ENCODE data around the gene PDXP. TPM values are rescaled to one million over a fixed set of nuclear protein-coding genes. Genes with fewer than 3 reads are reported as not detected.
A peak's percentile ranks its signal among the peaks of the same experiment; 100 is the strongest.
"Not testable (repeated sequence)": the region's sequence is repeated elsewhere in the genome, so short reads cannot be mapped to it uniquely, and the experiment has no call there.

PDXP gene
- total RNA-seq, 2 donors from 2014 or later = 17.3 to 17.5 TPM

DNA sequence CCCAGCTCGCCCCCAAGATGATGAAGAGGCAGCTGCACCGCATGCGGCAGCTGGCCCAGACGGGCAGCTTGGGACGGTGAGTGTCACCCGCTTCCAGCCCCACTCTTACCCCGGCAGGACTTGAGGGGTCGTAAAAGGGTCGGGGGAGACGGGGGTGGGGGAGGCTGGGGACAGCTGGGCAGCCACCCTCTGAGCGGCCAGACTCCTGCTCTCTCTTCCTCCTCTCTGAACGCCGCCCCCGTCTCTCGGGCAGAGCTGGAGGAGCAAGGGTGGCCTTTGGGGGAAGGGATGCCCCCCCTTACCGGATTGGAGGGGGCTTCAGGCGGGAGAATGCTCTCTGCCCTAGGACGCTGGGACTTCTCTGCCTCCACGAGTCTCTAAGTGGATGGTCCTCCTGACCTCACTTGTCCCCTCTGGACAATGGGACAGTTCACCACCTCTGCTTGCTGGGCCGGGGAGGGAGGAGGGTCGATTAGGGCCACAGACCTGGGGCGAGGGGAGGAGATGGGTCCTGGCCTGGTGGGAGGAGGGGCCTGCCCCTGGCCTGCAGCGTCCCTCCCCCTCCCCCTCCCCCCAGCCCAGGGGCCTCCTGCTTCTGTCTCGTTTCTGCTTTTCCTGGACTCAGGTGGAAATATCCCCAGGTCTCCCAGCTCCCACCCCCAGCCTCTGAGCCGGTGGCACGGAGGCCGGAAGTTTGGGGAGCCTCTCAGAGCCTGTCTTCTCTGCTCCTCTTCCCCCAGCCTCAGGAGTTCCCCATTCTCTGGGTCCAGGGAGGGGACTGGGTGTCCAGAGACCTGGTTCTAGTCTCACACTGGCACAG is 18.5 kb upstream of the PDXP start:
- peak in 1 of 2 donors; percentile 3 for ATAC-seq
- intact Hi-C loops (cut with DNase I) = loop anchor here (5.0 to 10.0 kb wide), 2 partner anchors 42 to 155 kb away; no protein-coding TSS in a partner anchor
- no peak for DNase-seq

GRCh38 chr22:37640591-37641560 is 17.6 kb upstream of the PDXP start:
- ATAC-seq (no peak), DNase-seq (no peak)
- intact Hi-C loops (cut with DNase I) = loop anchor here (5.0 to 10.0 kb wide), 2 partner anchors 41 to 154 kb away; no protein-coding TSS in a partner anchor

GRCh38 chr22:37641561-37641949 is 17.0 kb upstream of the PDXP start:
- intact Hi-C loops (cut with DNase I) = loop anchor here (5.0 to 10.0 kb wide), 2 partner anchors 41 to 153 kb away; no protein-coding TSS in a partner anchor
- DNase-seq = no peak

DNA sequence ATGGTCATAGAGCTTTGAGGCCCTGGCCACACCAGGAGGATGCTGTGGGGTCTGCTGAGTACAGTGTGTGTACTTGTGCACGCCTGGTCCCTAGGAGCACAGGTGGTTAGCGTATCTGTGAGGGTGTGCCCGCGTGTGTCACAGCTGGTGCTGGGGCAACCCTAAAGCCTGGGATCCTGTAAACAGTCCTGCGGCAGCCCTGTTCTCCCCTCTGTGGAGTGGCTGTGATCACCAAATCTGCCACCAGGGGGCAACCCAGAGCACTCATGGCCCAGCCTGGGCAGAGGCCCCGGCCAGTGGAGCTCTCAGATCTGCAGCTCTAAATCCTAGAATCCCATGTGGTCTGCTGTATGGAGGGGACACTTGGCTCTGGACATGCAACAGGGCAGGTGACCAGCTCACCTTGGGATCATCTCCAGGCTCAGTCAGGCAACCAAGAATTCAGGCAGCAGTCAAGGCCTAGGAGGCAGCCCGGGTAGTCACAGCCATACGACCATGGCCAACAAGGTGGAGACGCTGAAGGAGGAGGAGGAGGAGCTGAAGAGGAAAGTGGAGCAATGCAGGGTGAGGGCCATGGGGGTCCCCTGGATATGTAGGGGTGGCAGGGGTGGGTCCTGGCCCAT is 15.2 kb upstream of the PDXP start:
- intact Hi-C loops (cut with DNase I) = loop anchor here (2.0 to 10.0 kb wide), 3 partner anchors 37 to 151 kb away; no protein-coding TSS in a partner anchor
- ATAC-seq (peak; percentile 76 to 81), DNase-seq (peak; percentile 86)

More at GRCh38 chr22:37641561-37641949, 17.0 kb upstream of the PDXP start:
- no peak for ATAC-seq

- intact Hi-C loops (cut with DNase I) = loop anchor here (10.0 kb wide), 1 partner anchor 147 kb away; no protein-coding TSS in a partner anchor
- no peak for ATAC-seq
- DNase-seq = no peak
Measured at GRCh38 chr22:37647317-37647716, 11.2 kb upstream of the PDXP start.

- intact Hi-C loops (cut with DNase I) = loop anchor here (10.0 kb wide), 1 partner anchor 147 kb away; no protein-coding TSS in a partner anchor
- peak in 1 of 2 donors; percentile 44 for ATAC-seq
- DNase-seq = no peak
Measured at GRCh38 chr22:37647928-37648327, 10.6 kb upstream of the PDXP start.

DNA sequence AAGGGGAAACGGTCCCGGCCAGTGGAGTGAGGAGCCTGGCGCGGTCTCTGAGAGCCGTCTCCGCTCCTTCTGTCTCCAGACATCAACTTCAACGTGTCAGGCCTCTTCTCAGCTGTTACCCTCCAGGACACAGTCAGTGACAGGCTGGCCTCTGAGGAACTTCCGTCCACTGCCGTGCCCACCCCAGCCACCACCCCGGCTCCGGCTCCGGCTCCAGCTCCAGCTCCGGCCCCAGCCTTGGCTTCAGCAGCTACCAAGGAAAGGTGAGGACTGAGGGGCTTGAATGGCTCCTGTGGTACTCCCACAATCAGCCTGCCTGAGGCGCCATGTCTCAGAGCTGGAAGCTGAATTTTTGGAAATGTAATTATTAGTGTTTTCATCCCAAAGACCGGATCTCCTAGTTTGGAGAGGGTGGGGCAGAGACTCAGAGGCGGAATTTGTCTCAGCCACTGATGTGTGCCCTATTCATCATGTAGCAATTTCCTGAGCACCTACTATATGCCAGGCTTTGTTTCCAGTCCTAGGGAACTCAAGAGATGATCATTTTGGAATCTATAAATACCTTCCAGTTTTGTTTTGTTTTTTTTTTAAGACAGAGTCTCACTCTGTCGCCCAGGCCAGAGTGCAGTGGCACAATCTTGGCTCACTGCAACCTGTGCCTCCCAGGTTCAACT is 7.9 kb upstream of the PDXP start:
- DNase-seq = no peak
- ATAC-seq = no peak
- intact Hi-C loops (cut with DNase I) = no loop called here

DNA sequence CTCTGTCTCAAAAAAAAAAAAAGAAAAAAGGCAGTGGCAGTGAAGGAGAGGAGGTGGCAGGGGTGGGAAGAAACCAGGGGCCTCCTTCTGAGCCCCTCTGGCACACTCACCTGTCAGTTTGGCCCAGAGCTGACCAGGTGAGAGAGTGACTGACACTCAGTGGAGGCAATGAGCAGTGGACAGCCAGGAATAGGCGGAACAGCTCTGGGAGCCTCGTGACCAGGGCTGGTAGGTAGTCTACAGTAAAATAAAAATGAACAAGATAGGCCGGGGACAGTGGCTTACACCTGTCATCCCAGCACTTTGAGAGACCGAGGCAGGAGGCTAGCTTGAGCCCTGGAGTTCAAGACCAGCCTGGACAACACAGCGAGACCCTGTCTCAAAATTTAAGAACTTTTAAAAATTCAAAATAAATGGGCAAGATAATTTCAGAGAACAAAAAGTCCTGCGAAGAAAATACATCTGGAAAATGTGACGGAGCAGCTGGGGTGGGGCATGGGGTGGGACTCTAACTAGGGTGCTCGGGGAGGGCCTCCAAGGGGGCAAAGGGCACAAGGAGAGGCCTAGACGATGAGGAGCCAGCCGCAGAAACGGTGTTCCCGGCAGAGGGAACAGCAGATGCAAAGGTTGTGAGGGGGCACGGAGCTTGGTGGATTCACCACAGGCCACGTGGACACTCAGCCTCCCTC is 3.8 kb upstream of the PDXP start:
- intact Hi-C loops (cut with DNase I) = no loop called here
- ATAC-seq (no peak), DNase-seq (no peak)

GRCh38 chr22:37655252-37655563 is 3.3 kb upstream of the PDXP start:
- ATAC-seq (no peak), DNase-seq (no peak)
- intact Hi-C loops (cut with DNase I) = no loop called here

DNA sequence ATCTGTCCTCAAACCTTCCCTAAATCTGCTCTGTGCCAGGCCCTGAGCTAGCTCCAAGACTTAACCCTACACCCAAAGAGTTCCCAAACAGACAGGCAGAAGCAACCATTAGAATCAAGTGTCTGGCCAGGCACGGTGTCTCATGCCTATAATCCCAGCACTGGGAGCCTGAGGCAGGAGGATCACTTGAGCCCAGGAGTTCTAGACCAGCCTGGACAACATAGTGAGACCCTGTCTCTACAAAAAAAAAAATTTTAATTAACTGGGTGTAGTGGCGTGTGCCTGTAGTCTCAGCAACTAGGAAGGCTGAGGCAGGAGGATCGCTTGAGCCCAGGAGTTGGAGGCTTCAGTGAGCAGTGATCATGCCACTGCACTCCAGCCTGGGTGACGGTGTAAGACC is 1.9 kb upstream of the PDXP start:
- ATAC-seq; DNase-seq; intact Hi-C loops (cut with DNase I): not testable (repeated sequence)

- DNase-seq (no peak), ATAC-seq (no peak)
- intact Hi-C loops (cut with DNase I) = no loop called here
Measured at GRCh38 chr22:37657590-37658132, 862 bp upstream of the PDXP start.

GRCh38 chr22:37659066-37659896 is 758 bp downstream of the PDXP start:
- no peak for DNase-seq
- no peak for ATAC-seq
- intact Hi-C loops (cut with DNase I) = no loop called here

- intact Hi-C loops (cut with DNase I) = no loop called here
- DNase-seq (no peak), ATAC-seq (no peak)
Measured at GRCh38 chr22:37659897-37660708, 1.6 kb downstream of the PDXP start.

DNA sequence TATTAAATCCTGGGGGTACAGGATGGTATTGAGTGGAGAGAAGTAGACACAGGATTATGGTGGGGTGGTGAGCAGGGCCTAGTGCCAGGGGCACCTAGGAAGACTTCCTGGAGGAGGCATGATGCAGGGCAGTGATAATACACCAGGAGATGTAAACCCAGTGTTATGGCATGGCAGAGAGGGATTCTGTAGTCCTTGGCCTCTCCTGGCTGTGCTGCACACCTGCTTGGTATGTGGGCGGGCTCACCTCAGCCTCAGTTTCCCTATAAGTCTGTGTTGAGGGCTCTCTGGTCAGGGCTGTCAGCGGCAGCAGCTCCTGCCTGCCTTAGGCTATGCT is 2.2 kb downstream of the PDXP start:
- intact Hi-C loops (cut with DNase I) = no loop called here
- DNase-seq (no peak), ATAC-seq (no peak)

DNA sequence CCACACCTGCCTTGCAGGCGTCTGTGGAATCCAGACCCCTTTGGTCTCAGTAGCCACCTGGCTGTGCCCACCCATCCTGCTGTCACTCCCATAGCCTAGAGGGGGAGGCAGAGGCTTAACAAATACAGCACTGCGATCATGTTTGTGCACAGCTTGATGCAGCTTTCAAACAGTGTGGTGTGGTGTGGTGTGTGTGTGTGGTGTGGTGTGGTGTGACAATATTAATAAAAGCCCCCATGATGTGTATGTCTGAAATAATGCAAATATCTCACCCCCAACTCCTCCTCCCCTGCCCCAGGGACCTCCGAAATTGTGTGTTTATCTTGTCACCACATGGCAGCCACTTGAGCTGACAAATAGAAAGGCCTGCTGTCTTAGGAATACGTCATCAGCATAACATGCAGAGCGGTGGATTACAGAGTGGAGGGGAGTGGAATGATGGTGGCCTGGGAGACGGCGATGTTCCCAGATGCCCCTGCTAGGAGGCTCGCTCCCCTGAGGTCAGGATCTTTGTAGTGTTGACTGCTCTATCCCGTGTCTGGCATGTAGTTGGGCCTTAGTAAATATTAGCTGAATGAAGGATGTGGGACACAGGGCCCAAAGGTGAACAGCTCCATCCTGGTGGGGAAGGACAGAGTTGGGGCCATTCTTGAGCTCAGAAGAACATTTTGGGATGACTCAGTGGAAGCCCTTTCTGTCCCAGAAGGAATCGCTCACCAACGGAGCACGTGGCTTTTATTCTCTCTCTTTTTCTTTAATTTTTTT is 2.8 kb downstream of the PDXP start:
- intact Hi-C loops (cut with DNase I) = no loop called here
- ATAC-seq (peak; percentile 10 to 14), DNase-seq (no peak)

GRCh38 chr22:37662039-37662438 is 3.5 kb downstream of the PDXP start:
- ATAC-seq (no peak), DNase-seq (no peak)
- intact Hi-C loops (cut with DNase I) = loop anchor here in 1 of 2 donors (2.0 kb wide), 1 partner anchor 19 kb away; no protein-coding TSS in a partner anchor

Measured in left cardiac atrium (tissue), 4 donors.